ENCODE results near the gene RBPJL. TPM values are rescaled to one million over a fixed set of nuclear protein-coding genes. Genes with fewer than 3 reads are reported as not detected.

The RBPJL gene
- total and polyA plus RNA-seq, 2 of the 13 experiments (the other 11 are each of a cell fraction or from before 2014, with no cell fraction given): not detected

GRCh38 chr20:45359406-45360148 lies 52.9 kb downstream of the RBPJL start (continued):
- TF ChIP-seq ZNF761 (CRISPR knock-in tag; conservative IDR thresholded peaks at IDR 0.05) (no peak), DRAP1 (CRISPR knock-in tag; IDR thresholded peaks at IDR 0.05) (no peak), ZNF780A (CRISPR knock-in tag; IDR thresholded peaks at IDR 0.05) (no peak), RAD51 (IDR thresholded peaks at IDR 0.05; ENCODE audit: borderline replicate concordance) (no peak), NBN (conservative IDR thresholded peaks at IDR 0.05) (no peak), ZFP82 (CRISPR knock-in tag; IDR thresholded peaks at IDR 0.05; ENCODE audit: borderline replicate concordance) (peak; percentile 39; the same call in 1 of the 2 replicates), ZNF652 (CRISPR knock-in tag; IDR thresholded peaks at IDR 0.05; ENCODE audit: borderline replicate concordance, low read depth) (no peak), HDAC6 (IDR thresholded peaks at IDR 0.05; ENCODE audit: low read depth, low read length) (no peak), RFXANK (CRISPR knock-in tag; IDR thresholded peaks at IDR 0.05) (no peak; the same call in 1 of the 2 replicates), MIER2 (CRISPR knock-in tag; IDR thresholded peaks at IDR 0.05) (no peak), KLF6 (CRISPR knock-in tag; IDR thresholded peaks at IDR 0.05) (no peak; the same call in 1 of the 2 replicates), ZNF530 (CRISPR knock-in tag; IDR thresholded peaks at IDR 0.05; ENCODE audit: low read depth) (0 out of 2 replicates have a peak, but pooled peaks have one; percentile 33), ZFP90 (CRISPR knock-in tag; IDR thresholded peaks at IDR 0.05; ENCODE audit: borderline replicate concordance) (no peak), TCF7L2 (IDR thresholded peaks at IDR 0.05; ENCODE audit: low read depth, low read length) (no peak), CHD2 (IDR thresholded peaks at IDR 0.05; ENCODE audit: low read depth, low read length) (0 out of 2 replicates have a peak, but pooled peaks have one; percentile 10), SNAPC2 (CRISPR knock-in tag; IDR thresholded peaks at IDR 0.05) (no peak), ZBTB21 (CRISPR knock-in tag; IDR thresholded peaks at IDR 0.05) (peak; percentile 70; the same call in 1 of the 2 replicates), ARID2 (CRISPR knock-in tag; IDR thresholded peaks at IDR 0.05; ENCODE audit: borderline replicate concordance) (no peak), FOXP1 (IDR thresholded peaks at IDR 0.05) (no peak), FOXP1 (CRISPR knock-in tag; IDR thresholded peaks at IDR 0.05) (no peak), MEF2D (CRISPR knock-in tag; IDR thresholded peaks at IDR 0.05) (peak; percentile 19; the same call in 1 of the 2 replicates), SP2 (CRISPR knock-in tag; IDR thresholded peaks at IDR 0.05) (no peak), BORCS8-MEF2B (CRISPR knock-in tag; IDR thresholded peaks at IDR 0.05) (no peak), IRX3 (CRISPR knock-in tag; IDR thresholded peaks at IDR 0.05; ENCODE audit: borderline replicate concordance, low read depth) (no peak), PHF20 (CRISPR knock-in tag; IDR thresholded peaks at IDR 0.05) (peak; percentile 50; the same call in 1 of the 2 replicates), SRSF4 (IDR thresholded peaks at IDR 0.05; ENCODE audit: low read depth, low read length, poor library complexity, severe bottlenecking) (no peak), ZBED4 (CRISPR knock-in tag; IDR thresholded peaks at IDR 0.05; ENCODE audit: borderline replicate concordance) (no peak), SMARCC2 (IDR thresholded peaks at IDR 0.05) (no peak), ZNF883 (CRISPR knock-in tag; IDR thresholded peaks at IDR 0.05; ENCODE audit: not compliant biosample characterization) (peak; percentile 23)

All from HepG2 (cell line).